Adrenal gland (tissue), 12 donors: ENCODE measurements around the gene HIRIP3. TPM values are rescaled to one million over a fixed set of nuclear protein-coding genes. Genes with fewer than 3 reads are reported as not detected.

ENCODE experiments used
- DNase-seq, 7 donors: peaks; one replicate each; pipeline ENCODE4 v3.0.0-alpha.2; 2019 to 2020
- H3K27ac ChIP-seq, 5 donors: fragments of 200-600 bp; sonication (generic) in 4 of 5; 1 replicate in 3 of 5; 2 replicates in 2 of 5; pipeline versions ENCODE4 v1.5.1 to v1.8.0; 2016 to 2020; ENCODE audit warnings: mild to moderate bottlenecking in 1 of 5
- H3K27me3 ChIP-seq: fragments of 200-600 bp; 2 replicates; pipeline ENCODE4 v1.8.0; 2021
- H3K36me3 ChIP-seq, 2 donors: fragments of 200-600 bp; replicated peaks in 1 of 2; 1 replicate in 1 of 2; 2 replicates in 1 of 2; pipeline versions ENCODE4 v1.5.1 to v1.8.0; 2018 to 2022
- H3K4me1 ChIP-seq, 2 donors: fragments of 200-600 bp; replicated peaks in 1 of 2; 1 replicate in 1 of 2; 2 replicates in 1 of 2; pipeline versions ENCODE4 v1.5.1 to v1.8.0; 2018 to 2021
- H3K4me3 ChIP-seq, 4 donors: fragments of 200-600 bp; sonication (generic) in 3 of 4; one replicate each; pipeline ENCODE4 v1.5.1; 2016 to 2018
- H3K9me3 ChIP-seq, 3 donors: fragments of 200-600 bp; sonication (generic) in 1 of 3; replicated peaks in 1 of 3; 1 replicate in 2 of 3; 2 replicates in 1 of 3; pipeline versions ENCODE4 v1.5.1 to v1.8.0; 2016 to 2021
- CTCF ChIP-seq, 6 experiments: fragments of 450-650 bp in 4 of 6; fragments of 200-600 bp in 2 of 6; sonication (generic) in 1 of 6; IDR thresholded peaks; 1 replicate in 5 of 6; 2 replicates in 1 of 6; pipeline versions ENCODE4 v1.5.1 to v1.8.0; 2016 to 2021; ENCODE audit warnings: antibody characterized with exemption in 6 of 6, mild to moderate bottlenecking in 2 of 6, moderate library complexity in 1 of 6
- POLR2A ChIP-seq, 2 donors: fragments of 450-650 bp; IDR thresholded peaks; one replicate each; pipeline ENCODE4 v1.6.1; 2017; ENCODE audit warnings: antibody characterized with exemption in 2 of 2, mild to moderate bottlenecking in 2 of 2, moderate library complexity in 1 of 2
- WGBS, 4 donors: extraction: QIAGEN DNeasy Blood & Tissue Kit in 2 of 4; methylation state at CpG; one replicate each; pipeline versions ENCODE4 v1.1.5 to v1.1.7; 2013 to 2017; 5-methylcytosine and 5-hydroxymethylcytosine counted together
- intact Hi-C, 2 donors: fragments of 100-400 bp; cut with DNase I; formaldehyde crosslinking; loops; one replicate each; pipeline versions ENCODE4 v1.14.1 to v1.15.0; 2022 to 2023
- polyA plus RNA-seq, 3 donors: library from polyadenylated mRNA; stranded (reverse); fragments of 200-250 nt in 2 of 3; fragments of 350-450 nt in 1 of 3; fragmentation: Illumina TruSeq in 1 of 3; extraction: RNeasy Lipid Tissue Mini Kit (QIAGEN cat#74804) in 1 of 3; gene quantifications; one replicate each; pipeline ENCODE4 v1.2.3, GENCODE V29; 2013 to 2014
- total RNA-seq, 9 donors: library from RNA; depleted of rRNA in 4 of 9; stranded (reverse); fragments of >200 nt in 4 of 9; fragments of 120-200 nt in 1 of 9; fragmentation: NEBNext Ultra II Directional in 1 of 9; extraction: Animal tissue kit (Norgen Biotek cat#: 25700) in 1 of 9; gene quantifications; one replicate each; pipeline versions ENCODE4 v1.1.0 to v1.2.4, GENCODE V29; 2013 to 2023
- donor health status: healthy with polysubstance abuse.
- donor health status: Bipolar disorder and iron deficiency.
- donor health status: DM: yes; HTN: yes; CAD: no.
- donor health status: DM: no; HTN: no; CAD: no.
- donor health status: DM: no; HTN: no; CAD: no.
- donor health status: DM: yes; HTN: yes; CAD: no.

The HIRIP3 gene
- total and polyA plus RNA-seq, 12 donors = 11.0 to 35.0 (median 19.1) TPM

GRCh38 chr16:30011714-30012504 is 16.5 kb upstream of the HIRIP3 start:
- Histone ChIP-seq H3K4me1 (peaks cover 11 to 12% of the 10 kb centered on the region in 2 donors), H3K36me3 (no peaks in the 10 kb centered on the region), H3K27ac (no peak overlapping the region), H3K4me3 (no peak overlapping the region), H3K9me3 (no peaks in the 10 kb centered on the region), H3K27me3 (peaks cover 22% of the 10 kb centered on the region)
- TF ChIP-seq POLR2A (IDR thresholded peaks at IDR 0.05) = no peak
- no peak for TF ChIP-seq CTCF (IDR thresholded peaks at IDR 0.05)
- DNase-seq = no peak
- intact Hi-C loops = no loop called here
- WGBS, 4 donors = 47 to 75% (median 49%) methylated on average over 17 to 31 of the region's 31 CpGs

GRCh38 chr16:30010844-30011713 is 15.7 kb upstream of the HIRIP3 start, which contains the start of gene DOC2A:
DOC2A (minus strand) TSS chr16:30011027; CDS start chr16:30010222, 805 bp downstream.
- 0 to 1% (median 1%) methylated on average over 9 to 99 of the region's 99 CpGs; no CpG with 5 or more reads in 1 of the 4 donors for WGBS, 4 donors
- Histone ChIP-seq H3K27me3 (peaks cover 22% of the 10 kb centered on the region), H3K4me1 (peaks cover 11 to 12% of the 10 kb centered on the region in 2 donors), H3K4me3 (peak within 1 kb of the TSS in 2 of 4 donors; percentile 4 to 52), H3K27ac (no peak within 1 kb of the TSS), H3K9me3 (no peaks in the 10 kb centered on the region), H3K36me3 (no peaks in the 10 kb centered on the region)
- DNase-seq = no peak
- intact Hi-C loops = no loop called here
- TF ChIP-seq CTCF (IDR thresholded peaks at IDR 0.05) (no peak), POLR2A (IDR thresholded peaks at IDR 0.05) (no peak)

GRCh38 chr16:30009990-30010843 is 14.8 kb upstream of the HIRIP3 start:
- intact Hi-C loops = no loop called here
- no peak for DNase-seq
- Histone ChIP-seq H3K27me3 (peaks cover 22% of the 10 kb centered on the region), H3K27ac (no peak overlapping the region), H3K36me3 (no peaks in the 10 kb centered on the region), H3K4me1 (peaks cover 11 to 12% of the 10 kb centered on the region in 2 donors), H3K9me3 (no peaks in the 10 kb centered on the region), H3K4me3 (peak overlapping the region in 2 of 4 donors; percentile 4 to 52)
- no peak for TF ChIP-seq POLR2A (IDR thresholded peaks at IDR 0.05)
- no peak for TF ChIP-seq CTCF (IDR thresholded peaks at IDR 0.05)
- WGBS, 4 donors = 12 to 23% (median 19%) methylated on average over 11 to 34 of the region's 34 CpGs
